GM13977 (cell line): Measurements from ENCODE around the gene MOCOS.

Source experiments
- DNase-seq: peaks from one replicate; pipeline ENCODE4 v3.0.0; 2012; ENCODE audit warnings: low spot score
- CTCF ChIP-seq: IDR thresholded peaks from 2 replicates; pipeline ENCODE4 v1.5.1; 2012; ENCODE audit warnings: mild to moderate bottlenecking, control low read depth; ENCODE audit not compliant: insufficient read depth; ENCODE audit errors: extremely low read depth, missing control alignments
- in situ Hi-C: fragments of 300-500 bp; cut with MboI; formaldehyde crosslinking; loops from one replicate; pipeline ENCODE4 v1.12.0; 2022; ENCODE audit warnings: low sequenced_read_pairs, low pct_unique_long_range_greater_than_20kb, mixed read lengths, inconsistent platforms; ENCODE audit not compliant: unreplicated experiment

Gene MOCOS

GRCh38 chr18:36297417-36298125 lies 110.3 kb downstream of the MOCOS start, which contains the start of gene FHOD3:
FHOD3 (plus strand) TSS chr18:36297713; CDS start chr18:36297836, 123 bp downstream.
- DNase-seq, result peak; percentile 92
- no peak for TF ChIP-seq CTCF
- in situ Hi-C loops, result loop anchor here (25.0 kb wide), 2 partner anchors 285 to 910 kb away; partner anchors contain the start of gene ZNF396

GRCh38 chr18:36298126-36298741 lies 110.9 kb downstream of the MOCOS start:
- peak; percentile 56 for DNase-seq
- in situ Hi-C loops, result loop anchor here (25.0 kb wide), 2 partner anchors 286 to 911 kb away; partner anchors contain the start of gene ZNF396
- no peak for TF ChIP-seq CTCF

GRCh38 chr18:36299015-36299414 lies 111.7 kb downstream of the MOCOS start:
- no peak for TF ChIP-seq CTCF
- in situ Hi-C loops, result loop anchor here (25.0 kb wide), 2 partner anchors 287 to 912 kb away; partner anchors contain the start of gene ZNF396
- DNase-seq, result no peak

- no peak for TF ChIP-seq CTCF
- DNase-seq, result no peak
- in situ Hi-C loops, result no loop called here
These were observed 112.9 kb downstream of the MOCOS start for GRCh38 chr18:36300211-36300610.

- TF ChIP-seq CTCF, result no peak
- DNase-seq, result no peak
- in situ Hi-C loops, result no loop called here
These were observed 114.6 kb downstream of the MOCOS start for GRCh38 chr18:36301884-36302283.

GRCh38 chr18:36302676-36303075 lies 115.4 kb downstream of the MOCOS start:
- DNase-seq, result no peak
- TF ChIP-seq CTCF, result no peak
- in situ Hi-C loops, result no loop called here
